SK-N-SH (cell line): ENCODE measurements around the gene DENND10. TPM values are rescaled to one million over a fixed set of nuclear protein-coding genes. Genes with fewer than 3 reads are reported as not detected.

Source experiments
- CTCF ChIA-PET: fragments of 300-600, 350-600 bp; formaldehyde crosslinking; extraction: SDS; loops from one replicate; lab custom pipeline; 2021; lab: Yijun Ruan, JAX
- POLR2A ChIA-PET: fragments of 350-600 bp; sonication (Branson Sonifier 250); formaldehyde crosslinking; extraction: SDS; loops from one replicate; lab custom pipeline; 2020; ENCODE audit warnings: antibody characterized with exemption, inconsistent platforms; lab: Yijun Ruan, JAX
- DNase-seq: peaks from one replicate; pipeline ENCODE4 v3.0.0; 2012
- H2AFZ ChIP-seq: fragments of 200-600 bp; sonication (generic); 2 replicates; pipeline ENCODE4 v1.8.1; 2016; ENCODE audit warnings: antibody characterized with exemption, mild to moderate bottlenecking, low read depth
- H3F3A ChIP-seq: fragments of 200-600 bp; sonication (generic); replicated peaks from 2 replicates; pipeline ENCODE3; 2016; ENCODE audit warnings: antibody characterized with exemption, mild to moderate bottlenecking; ENCODE audit not compliant: insufficient read depth
- H3K27ac ChIP-seq, 2 experiments: fragments of 200-500 bp in 1 of 2; fragments of 200-600 bp in 1 of 2; sonication (Bioruptor generic) in 1 of 2; sonication (generic), shearing (Covaris generic) in 1 of 2; 2 replicates each; pipeline versions ENCODE4 v1.5.1 to v1.6.1; 2014 to 2016; ENCODE audit warnings: low read depth in 2 of 2, inconsistent platforms in 1 of 2, low read length in 1 of 2, mild to moderate bottlenecking in 1 of 2, mixed read lengths in 1 of 2
- H3K27me3 ChIP-seq: fragments of 200-600 bp; sonication (generic), shearing (Covaris generic); 2 replicates; pipeline ENCODE4 v1.6.1; 2016; ENCODE audit warnings: mixed run types; ENCODE audit not compliant: insufficient read depth
- H3K36me3 ChIP-seq, 2 experiments: fragments of 200-500 bp in 1 of 2; fragments of 200-600 bp in 1 of 2; sonication (Bioruptor generic) in 1 of 2; sonication (generic) in 1 of 2; replicated peaks in 1 of 2; 2 replicates each; pipeline versions ENCODE3 to v1.5.1; 2014 to 2016; ENCODE audit warnings: low read length in 1 of 2, mild to moderate bottlenecking in 1 of 2; ENCODE audit not compliant: insufficient read depth in 2 of 2, control insufficient read depth in 1 of 2
- H3K4me1 ChIP-seq, 2 experiments: fragments of 200-500 bp in 1 of 2; fragments of 200-600 bp in 1 of 2; sonication (Bioruptor generic) in 1 of 2; sonication (generic), shearing (Covaris generic) in 1 of 2; 2 replicates each; pipeline versions ENCODE4 v1.5.1 to v1.6.1; 2014 to 2016; ENCODE audit warnings: low read depth in 1 of 2, low read length in 1 of 2, mixed run types in 1 of 2; ENCODE audit not compliant: insufficient read depth in 2 of 2, control insufficient read depth in 1 of 2
- H3K4me2 ChIP-seq: fragments of 200-600 bp; sonication (generic), shearing (Covaris generic); 2 replicates; pipeline ENCODE4 v1.6.1; 2017; ENCODE audit warnings: mixed run types
- H3K4me3 ChIP-seq, 2 experiments: fragments of 200-500 bp in 1 of 2; fragments of 200-600 bp in 1 of 2; sonication (Bioruptor generic) in 1 of 2; sonication (generic), shearing (Covaris generic) in 1 of 2; 2 replicates each; pipeline versions ENCODE4 v1.5.1 to v1.8.1; 2014 to 2016; ENCODE audit warnings: low read depth in 2 of 2, inconsistent platforms in 1 of 2, low read length in 1 of 2, mild to moderate bottlenecking in 1 of 2, mixed read lengths in 1 of 2, moderate library complexity in 1 of 2
- H3K79me2 ChIP-seq: fragments of 200-600 bp; sonication (generic); 2 replicates; pipeline ENCODE4 v1.8.1; 2017; ENCODE audit warnings: mild to moderate bottlenecking; ENCODE audit not compliant: insufficient read depth
- H3K9ac ChIP-seq: fragments of 200-600 bp; sonication (generic); 2 replicates; pipeline ENCODE4 v1.6.1; 2017; ENCODE audit warnings: mixed run types
- H3K9me2 ChIP-seq: fragments of 200-600 bp; sonication (generic); 2 replicates; pipeline ENCODE4 v1.6.1; 2017; ENCODE audit warnings: mixed run types
- H3K9me3 ChIP-seq: fragments of 200-600 bp; sonication (generic); 2 replicates; pipeline ENCODE4 v1.6.1; 2017; ENCODE audit warnings: mixed run types, mild to moderate bottlenecking, moderate library complexity
- H4K20me1 ChIP-seq: fragments of 200-600 bp; sonication (generic); 2 replicates; pipeline ENCODE4 v1.6.1; 2017; ENCODE audit warnings: mild to moderate bottlenecking, mixed run types; ENCODE audit not compliant: insufficient read depth
- FOSL2 ChIP-seq: IDR thresholded peaks from 2 replicates; pipeline ENCODE4 v1.4.0; 2012; ENCODE audit warnings: low read depth, mild to moderate bottlenecking, moderate library complexity, borderline replicate concordance
- GATA2 ChIP-seq: sonication (generic); formaldehyde crosslinking; IDR thresholded peaks from 2 replicates; pipeline ENCODE4 v1.5.0; 2020; ENCODE audit warnings: mild to moderate bottlenecking, missing genetic modification reagents
- MEF2A ChIP-seq: IDR thresholded peaks from 2 replicates; pipeline ENCODE4 v1.4.0; 2012; ENCODE audit warnings: low read depth, borderline replicate concordance
- NFIC ChIP-seq: IDR thresholded peaks from 2 replicates; pipeline ENCODE4 v1.4.0; 2012; ENCODE audit warnings: borderline replicate concordance
- RXRA ChIP-seq: IDR thresholded peaks from 2 replicates; pipeline ENCODE4 v1.4.0; 2012; ENCODE audit warnings: low read depth, mild to moderate bottlenecking, borderline replicate concordance
- TCF12 ChIP-seq: IDR thresholded peaks from 2 replicates; pipeline ENCODE4 v1.4.0; 2012
- WGBS: methylation state at CpG from one replicate; pipeline ENCODE4 v1.1.6; 2017; ENCODE audit warnings: low lambda C conversion rate; 5-methylcytosine and 5-hydroxymethylcytosine counted together
- polyA plus RNA-seq, 3 experiments: library from polyadenylated mRNA; depleted of rRNA; stranded (reverse); fragments of >200 nt; gene quantifications; 2 replicates each; pipeline ENCODE4 v1.2.3, GENCODE V29; 2012
- TF ChIP-seq, protein P1 (sequence below): IDR thresholded peaks from 2 replicates; pipeline ENCODE4 v1.4.0; 2012; ENCODE audit warnings: low read depth, borderline replicate concordance
- TF ChIP-seq, protein P2 (sequence below): fragments of 150-350 bp; IDR thresholded peaks from 2 replicates; pipeline ENCODE4 v1.6.1; 2017; ENCODE audit warnings: antibody characterized with exemption, low read length, low read depth, borderline replicate concordance
- TF ChIP-seq, protein P3 (sequence below): fragments of 200-600 bp; sonication (generic); IDR thresholded peaks from 2 replicates; pipeline ENCODE4 v1.6.1; 2017; ENCODE audit warnings: antibody characterized with exemption, mild to moderate bottlenecking, moderate library complexity

The DENND10 gene
- polyA plus RNA-seq, 1 of the 3 experiments (the other 2 are of a cell fraction): 48.4 TPM

DNA sequence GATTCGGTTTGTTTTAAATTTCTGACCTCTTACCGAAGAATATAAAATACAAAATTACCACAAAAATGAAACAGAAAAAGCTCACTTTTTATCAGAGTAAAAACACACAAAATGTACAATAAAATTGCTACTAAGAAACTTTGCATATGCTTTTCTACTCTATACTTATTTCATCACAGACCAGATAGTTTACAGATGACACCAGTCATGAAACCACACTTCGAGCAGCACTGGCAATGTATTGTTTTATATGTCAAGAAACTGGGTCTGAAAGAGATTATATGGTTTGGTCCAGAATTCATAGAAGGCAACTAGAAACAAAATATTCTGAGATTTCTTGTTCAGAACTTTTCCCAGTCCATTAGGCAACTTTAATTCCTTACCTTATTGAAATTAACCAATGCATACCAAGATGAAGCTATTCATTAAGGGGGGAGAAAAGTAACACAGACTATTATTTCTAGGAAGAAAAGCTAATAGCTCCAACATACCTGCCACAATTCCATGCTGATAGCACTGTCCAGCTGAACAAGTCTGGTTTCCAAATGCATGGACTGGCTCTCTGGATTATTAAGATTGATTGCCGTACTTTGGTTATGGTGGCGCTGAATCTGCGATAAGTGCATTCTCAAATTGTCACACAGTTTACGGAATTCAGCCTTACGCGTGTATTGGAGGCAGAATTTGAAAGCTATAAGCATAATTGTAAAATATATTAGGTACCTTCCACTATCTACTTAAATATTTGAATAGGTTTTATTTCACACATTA is 33.3 kb upstream of the DENND10 start (continued):
- TF ChIP-seq, protein P1, sequence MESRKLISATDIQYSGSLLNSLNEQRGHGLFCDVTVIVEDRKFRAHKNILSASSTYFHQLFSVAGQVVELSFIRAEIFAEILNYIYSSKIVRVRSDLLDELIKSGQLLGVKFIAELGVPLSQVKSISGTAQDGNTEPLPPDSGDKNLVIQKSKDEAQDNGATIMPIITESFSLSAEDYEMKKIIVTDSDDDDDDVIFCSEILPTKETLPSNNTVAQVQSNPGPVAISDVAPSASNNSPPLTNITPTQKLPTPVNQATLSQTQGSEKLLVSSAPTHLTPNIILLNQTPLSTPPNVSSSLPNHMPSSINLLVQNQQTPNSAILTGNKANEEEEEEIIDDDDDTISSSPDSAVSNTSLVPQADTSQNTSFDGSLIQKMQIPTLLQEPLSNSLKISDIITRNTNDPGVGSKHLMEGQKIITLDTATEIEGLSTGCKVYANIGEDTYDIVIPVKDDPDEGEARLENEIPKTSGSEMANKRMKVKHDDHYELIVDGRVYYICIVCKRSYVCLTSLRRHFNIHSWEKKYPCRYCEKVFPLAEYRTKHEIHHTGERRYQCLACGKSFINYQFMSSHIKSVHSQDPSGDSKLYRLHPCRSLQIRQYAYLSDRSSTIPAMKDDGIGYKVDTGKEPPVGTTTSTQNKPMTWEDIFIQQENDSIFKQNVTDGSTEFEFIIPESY: no peak
- TF ChIP-seq, protein P2, sequence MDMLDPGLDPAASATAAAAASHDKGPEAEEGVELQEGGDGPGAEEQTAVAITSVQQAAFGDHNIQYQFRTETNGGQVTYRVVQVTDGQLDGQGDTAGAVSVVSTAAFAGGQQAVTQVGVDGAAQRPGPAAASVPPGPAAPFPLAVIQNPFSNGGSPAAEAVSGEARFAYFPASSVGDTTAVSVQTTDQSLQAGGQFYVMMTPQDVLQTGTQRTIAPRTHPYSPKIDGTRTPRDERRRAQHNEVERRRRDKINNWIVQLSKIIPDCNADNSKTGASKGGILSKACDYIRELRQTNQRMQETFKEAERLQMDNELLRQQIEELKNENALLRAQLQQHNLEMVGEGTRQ: no peak
- TF ChIP-seq RXRA: no peak

DNA sequence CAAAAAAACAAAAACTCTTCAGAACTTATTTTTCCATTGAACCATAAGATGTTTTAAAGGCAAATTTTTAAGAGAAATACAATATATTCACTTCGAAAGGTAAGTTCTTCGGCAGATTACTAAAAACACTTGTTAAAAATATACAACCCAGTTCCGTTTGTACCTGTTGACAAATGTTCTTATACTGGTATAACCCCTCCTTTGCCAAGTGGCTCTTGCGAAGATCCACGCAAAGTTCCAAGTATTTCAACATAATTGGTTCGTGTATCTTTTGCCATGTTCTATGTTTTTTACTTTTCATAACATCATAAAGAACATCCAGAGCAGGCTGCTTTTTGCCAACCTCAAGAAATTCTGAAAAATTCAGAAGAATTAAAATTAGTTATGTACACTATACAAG is 30.3 kb upstream of the DENND10 start:
- TF ChIP-seq NFIC (no peak), TCF12 (no peak), FOSL2 (no peak), GATA2 (CRISPR knock-in tag) (no peak), MEF2A (no peak)
- TF ChIP-seq, protein P3, sequence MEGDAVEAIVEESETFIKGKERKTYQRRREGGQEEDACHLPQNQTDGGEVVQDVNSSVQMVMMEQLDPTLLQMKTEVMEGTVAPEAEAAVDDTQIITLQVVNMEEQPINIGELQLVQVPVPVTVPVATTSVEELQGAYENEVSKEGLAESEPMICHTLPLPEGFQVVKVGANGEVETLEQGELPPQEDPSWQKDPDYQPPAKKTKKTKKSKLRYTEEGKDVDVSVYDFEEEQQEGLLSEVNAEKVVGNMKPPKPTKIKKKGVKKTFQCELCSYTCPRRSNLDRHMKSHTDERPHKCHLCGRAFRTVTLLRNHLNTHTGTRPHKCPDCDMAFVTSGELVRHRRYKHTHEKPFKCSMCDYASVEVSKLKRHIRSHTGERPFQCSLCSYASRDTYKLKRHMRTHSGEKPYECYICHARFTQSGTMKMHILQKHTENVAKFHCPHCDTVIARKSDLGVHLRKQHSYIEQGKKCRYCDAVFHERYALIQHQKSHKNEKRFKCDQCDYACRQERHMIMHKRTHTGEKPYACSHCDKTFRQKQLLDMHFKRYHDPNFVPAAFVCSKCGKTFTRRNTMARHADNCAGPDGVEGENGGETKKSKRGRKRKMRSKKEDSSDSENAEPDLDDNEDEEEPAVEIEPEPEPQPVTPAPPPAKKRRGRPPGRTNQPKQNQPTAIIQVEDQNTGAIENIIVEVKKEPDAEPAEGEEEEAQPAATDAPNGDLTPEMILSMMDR: no peak
- H3K27ac ChIP-seq: no peak overlapping the region
- peaks cover 90% of the 10 kb centered on the region for H4K20me1 ChIP-seq
- DNase-seq: no peak
- peaks cover 3 to 16% of the 10 kb centered on the region in 2 experiments; a peak in 3 of 4 replicates for H3K4me1 ChIP-seq
- WGBS: 96% methylated on average over 6 of the region's 6 CpGs
- ChIA-PET POLR2A (no interaction called here), CTCF (interaction anchor here (0.9 kb wide), 1 partner anchor 26 kb away, joined by 3 read pairs; no protein-coding TSS in a partner anchor)
- H3K79me2 ChIP-seq: peaks cover 100% of the 10 kb centered on the region
- no peak overlapping the region for H3K4me2 ChIP-seq
- no peak overlapping the region for H2AFZ ChIP-seq
- H3K4me3 ChIP-seq: no peak overlapping the region
- H3K27me3 ChIP-seq: no peaks in the 10 kb centered on the region
- no peaks in the 10 kb centered on the region for H3K9me3 ChIP-seq
- peaks cover 16% of the 10 kb centered on the region for H3F3A ChIP-seq
- H3K9me2 ChIP-seq: no peaks in the 10 kb centered on the region
- H3K9ac ChIP-seq: no peak overlapping the region
- peaks cover 42 to 67% of the 10 kb centered on the region in 2 experiments for H3K36me3 ChIP-seq
